Left lobe of liver (tissue), 2 donors: ENCODE data around the gene PCYT2. TPM values are rescaled to one million over a fixed set of nuclear protein-coding genes. Genes with fewer than 3 reads are reported as not detected.
"Not testable (repeated sequence)": the region's sequence is repeated elsewhere in the genome, so short reads cannot be mapped to it uniquely, and the experiment has no call there.

ENCODE experiments used
- ATAC-seq: fragments of 200-7000 bp; cut with Tn5 transposase; one replicate; pipeline ENCODE4 v1.9.1; 2020; ENCODE audit warnings: mild to moderate bottlenecking, moderate library complexity
- DNase-seq: peaks from one replicate; pipeline ENCODE4 v3.0.0-alpha.2; 2020; ENCODE audit warnings: low spot score
- total RNA-seq: library from RNA; stranded (reverse); gene quantifications from one replicate; pipeline ENCODE4 v1.2.1, GENCODE V29; 2021
- donor health status: DM: no; HTN: no; CAD: no; lungs with moderate emphysema.
- donor health status: DM: no; HTN: yes; CAD: no.

PCYT2 gene
- total RNA-seq, 1 donor from 2014 or later = 113 TPM

- ATAC-seq = peak; percentile 20
Measured at GRCh38 chr17:81927653-81928543, 16.7 kb upstream of the PCYT2 start, which contains the start of gene MAFG. MAFG (minus strand) TSS chr17:81927735; CDS start chr17:81923185, 4,550 bp downstream.

DNA sequence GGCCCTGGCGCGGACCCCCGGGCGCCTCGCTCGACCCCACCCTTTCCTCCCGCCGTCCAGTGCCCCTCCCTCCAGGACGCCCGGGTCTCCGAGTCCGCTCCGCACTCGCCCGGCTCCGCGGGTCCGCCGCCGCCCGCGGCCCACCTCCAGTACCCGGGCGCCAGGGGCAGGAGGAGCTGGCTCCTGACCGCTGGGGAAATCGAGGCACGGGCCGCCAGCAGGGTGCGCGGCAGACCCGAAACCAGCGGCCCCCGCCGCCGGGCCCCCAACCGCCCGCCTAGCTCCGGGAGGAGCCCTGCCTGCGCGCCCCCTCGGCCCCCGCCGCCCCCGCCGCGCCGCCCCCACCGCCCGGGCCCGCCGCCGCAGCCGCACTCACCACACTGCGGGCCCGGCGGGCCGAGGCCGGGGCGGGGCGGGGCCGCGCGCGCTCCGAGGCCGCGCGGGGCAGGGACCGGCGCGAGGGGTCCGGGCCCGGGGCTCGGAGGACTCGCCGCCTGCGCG lies 16.0 kb upstream of the PCYT2 start:
- DNase-seq = no peak
- no peak for ATAC-seq

More at GRCh38 chr17:81927653-81928543, 16.7 kb upstream of the PCYT2 start, which contains the start of gene MAFG:
- DNase-seq = peak; percentile 92

GRCh38 chr17:81926451-81927151 lies 15.4 kb upstream of the PCYT2 start:
- ATAC-seq (peak; percentile 63), DNase-seq (peak; percentile 91)

GRCh38 chr17:81925860-81926450 lies 14.8 kb upstream of the PCYT2 start:
- ATAC-seq (no peak), DNase-seq (no peak)

DNA sequence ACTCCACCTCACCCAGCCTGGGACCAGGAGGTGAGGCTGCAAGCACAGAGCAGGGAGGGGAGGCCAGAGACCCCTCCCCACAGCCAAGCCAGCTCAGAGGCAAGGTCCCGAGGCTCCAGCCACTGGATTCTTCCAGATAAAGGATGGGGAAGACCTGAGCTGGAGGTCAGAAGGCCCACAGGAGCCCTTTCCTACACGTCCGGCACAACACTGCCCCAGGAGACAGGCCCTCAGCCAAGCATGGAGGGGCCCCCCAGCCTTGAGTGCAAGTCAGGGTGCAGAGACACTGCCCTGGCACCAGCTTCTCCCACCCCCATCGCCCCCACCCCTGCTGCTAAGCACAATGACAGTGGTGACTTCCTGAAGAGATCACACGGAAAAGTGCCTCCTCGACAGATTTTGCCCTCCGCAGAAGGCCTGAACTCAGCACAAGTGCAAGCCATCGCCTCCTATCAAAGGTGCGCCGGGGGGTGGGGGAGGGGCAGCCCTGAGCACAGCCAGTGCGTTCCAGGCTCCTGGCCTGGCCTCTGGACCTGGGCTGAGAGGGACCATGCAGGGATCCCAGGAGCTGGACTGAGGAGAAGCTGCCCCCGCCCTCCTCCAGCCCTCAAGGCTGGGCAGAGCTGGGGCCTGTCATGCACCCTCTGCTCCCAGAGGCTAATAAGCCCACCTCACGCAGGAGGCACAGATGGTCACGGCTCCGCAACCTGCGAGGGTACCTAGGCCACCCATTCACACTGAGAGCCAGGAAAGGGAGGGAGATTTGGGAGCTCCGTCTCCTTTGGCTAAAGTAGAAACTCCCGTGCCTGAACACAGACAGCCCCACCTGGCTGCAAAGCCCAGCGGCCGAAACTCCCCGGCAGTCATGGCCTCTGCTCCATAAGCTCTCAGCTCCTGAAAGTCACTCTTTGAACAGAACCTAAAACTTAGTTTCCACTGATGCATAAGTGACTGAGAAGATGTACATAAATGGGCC lies 13.6 kb upstream of the PCYT2 start:
- peak; percentile 55 for ATAC-seq
- peak; percentile 82 for DNase-seq

DNA sequence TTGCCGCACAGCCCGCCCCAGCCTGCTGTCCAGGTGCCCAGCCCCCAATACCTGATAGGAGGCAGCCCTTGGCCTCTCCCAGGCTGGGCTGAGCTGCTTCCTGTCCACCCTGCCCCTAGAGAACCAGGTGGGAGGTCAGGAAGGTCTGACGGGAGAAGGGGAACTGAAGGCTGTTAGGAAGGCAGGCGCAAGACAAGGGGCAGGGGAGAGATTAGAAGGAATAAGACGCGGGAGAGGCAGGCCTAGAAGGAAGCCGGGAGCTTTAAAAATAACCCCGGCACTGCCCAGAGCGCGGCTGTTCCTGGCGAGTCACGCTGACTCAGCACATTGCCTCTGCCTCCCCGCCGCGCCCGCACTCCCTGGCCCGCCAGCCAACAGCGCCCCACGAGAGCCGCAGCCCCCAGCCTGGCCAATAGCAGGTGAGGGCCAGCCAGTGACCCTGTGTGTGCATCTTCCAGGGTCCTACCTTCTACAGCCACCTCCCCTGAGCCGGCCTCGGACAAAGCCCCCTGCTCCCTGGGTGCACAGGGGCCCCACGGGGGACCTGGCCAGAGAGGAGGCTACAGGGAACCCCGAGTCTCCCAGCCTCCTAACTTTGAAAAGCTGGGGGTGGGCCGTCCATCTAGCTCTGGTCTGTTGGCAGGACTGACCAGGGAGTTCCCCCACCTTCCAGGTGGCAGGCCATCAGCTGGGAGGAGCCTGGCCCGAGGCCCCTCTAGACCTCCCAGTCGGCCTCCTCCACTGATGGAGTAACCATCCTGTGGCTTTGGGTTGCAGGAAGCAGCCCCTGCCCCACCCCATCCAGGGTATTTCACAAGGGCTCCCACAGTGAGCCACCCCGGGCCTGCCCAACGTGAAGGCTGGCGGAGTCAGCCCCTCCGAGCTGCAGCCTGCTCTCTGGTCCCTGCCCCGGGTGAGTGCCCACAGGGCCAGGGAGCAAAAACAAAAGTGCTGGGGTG lies 12.4 kb upstream of the PCYT2 start:
- peak; percentile 40 for ATAC-seq

GRCh38 chr17:81922566-81923301 lies 11.5 kb upstream of the PCYT2 start:
- ATAC-seq (no peak), DNase-seq (no peak)

More for the DNA sequence above, 12.4 kb upstream of the PCYT2 start:
- peak; percentile 76 for DNase-seq

GRCh38 chr17:81921996-81922565 lies 10.9 kb upstream of the PCYT2 start:
- ATAC-seq (no peak), DNase-seq (no peak)

GRCh38 chr17:81921537-81921862 lies 10.3 kb upstream of the PCYT2 start:
- ATAC-seq (no peak), DNase-seq (no peak)

- ATAC-seq (no peak), DNase-seq (no peak)
Measured at GRCh38 chr17:81920612-81921536, 9.7 kb upstream of the PCYT2 start.

- DNase-seq (no peak), ATAC-seq (peak; percentile 12)
Measured at GRCh38 chr17:81918832-81919545, 7.8 kb upstream of the PCYT2 start.

GRCh38 chr17:81918333-81918669 lies 7.1 kb upstream of the PCYT2 start:
- ATAC-seq = peak; percentile 36
- not testable (repeated sequence) for DNase-seq

DNA sequence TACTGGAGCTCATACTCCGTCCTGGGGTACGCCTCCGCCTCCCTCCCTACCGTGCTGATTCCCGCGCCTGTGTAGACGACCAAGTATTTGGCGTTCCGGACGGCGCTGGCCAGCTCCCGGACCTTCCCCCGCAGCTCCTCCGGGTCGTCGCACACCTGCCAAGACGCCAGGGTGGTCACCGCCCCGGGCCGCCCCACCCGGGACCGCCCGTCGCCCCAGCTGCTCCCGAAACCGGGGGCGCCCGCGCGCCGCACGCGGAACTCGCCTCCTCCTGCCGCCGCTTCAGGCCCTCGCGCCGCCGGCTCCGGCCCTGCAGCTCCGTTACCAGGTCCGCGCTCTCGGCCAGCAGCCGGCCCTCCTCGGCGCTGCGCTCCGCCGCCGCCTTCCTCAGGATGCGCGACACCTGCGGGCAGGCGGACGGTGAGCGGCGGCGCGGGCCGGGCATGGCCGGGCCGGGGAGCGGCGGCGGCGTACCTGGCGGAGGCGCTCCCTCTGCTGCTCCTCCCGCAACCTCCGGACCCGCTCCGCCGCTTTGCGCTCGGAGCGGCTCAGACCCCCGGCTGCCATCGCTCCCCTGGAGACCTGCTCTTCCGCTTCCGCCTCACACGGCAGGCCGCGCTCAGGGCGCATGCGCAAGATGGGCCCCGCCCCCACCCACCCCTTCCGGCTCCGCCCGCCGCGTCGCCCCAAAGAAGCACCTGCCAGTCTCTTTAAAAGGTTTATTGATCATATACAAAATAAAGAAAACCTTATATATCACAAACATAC lies 6.5 kb upstream of the PCYT2 start, which contains the start of gene SIRT7:
TSS of gene SIRT7 (minus strand) at position 612 of the 768 bp plus-strand sequence. CDS start at position 567, 45 bp downstream.
- ATAC-seq = peak; percentile 78
- DNase-seq = peak; percentile 80

DNA sequence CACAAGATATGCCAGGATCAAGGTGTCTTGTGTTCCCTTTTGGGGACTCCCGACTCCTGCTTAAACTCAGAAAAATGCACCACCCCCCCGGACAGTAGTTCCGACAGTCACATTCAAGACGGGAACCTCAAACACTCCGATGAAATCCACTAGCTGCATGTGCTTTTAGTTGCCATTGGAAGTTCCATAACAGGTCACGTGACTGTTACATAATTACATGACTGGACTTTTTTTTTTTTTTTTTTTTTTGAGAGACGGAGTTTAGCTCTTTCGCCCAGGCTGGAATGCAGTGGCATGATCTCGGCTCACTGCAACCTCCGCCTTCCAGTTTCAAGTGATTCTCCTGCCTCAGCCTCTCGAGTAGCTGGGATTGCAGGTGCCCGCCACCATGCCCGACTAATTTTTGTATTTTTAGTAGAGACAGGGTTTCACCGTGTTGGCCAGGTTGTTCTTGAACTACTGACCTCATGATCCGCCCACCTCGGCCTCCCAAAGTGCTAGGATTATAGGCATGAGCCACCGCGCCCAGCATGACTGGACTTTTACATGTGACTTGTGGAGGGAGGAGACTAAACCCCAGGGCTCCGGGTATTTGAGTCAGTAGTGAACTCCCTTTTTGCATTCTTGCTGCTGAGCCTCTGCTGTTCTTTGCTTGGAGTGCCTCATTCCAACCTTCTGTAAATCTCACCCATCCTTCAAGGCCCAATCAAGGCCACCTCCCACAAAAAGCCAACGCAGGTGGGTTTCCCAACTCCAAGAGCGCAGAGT lies 5.2 kb upstream of the PCYT2 start:
- ATAC-seq (no peak), DNase-seq (no peak)

- DNase-seq (no peak), ATAC-seq (no peak)
Measured at GRCh38 chr17:81915331-81915730, 4.1 kb upstream of the PCYT2 start.
